ENCODE results near the gene RSRC1. TPM values are rescaled to one million over a fixed set of nuclear protein-coding genes. Genes with fewer than 3 reads are reported as not detected.

RSRC1 gene
- total and polyA plus RNA-seq, 4 experiments from 2014 or later, result 23.4 to 35.7 (median 33.7) TPM

- no peak overlapping the region for H3K27ac ChIP-seq (ENCODE audit: low read depth, low read length)
- Mint-ChIP-seq H3K27ac (no peak overlapping the region), H3K27me3 (no peaks in the 10 kb centered on the region), H3K36me3 (peaks cover 7 to 12% of the 10 kb centered on the region in 2 donors), H3K9me3 (peaks cover 0 to 5% (median 0%) of the 10 kb centered on the region in 8 donors), H3K4me3 (no peak overlapping the region), H3K4me1 (no peaks in the 10 kb centered on the region)
- H3K36me3 ChIP-seq (ENCODE audit: insufficient read depth, low read length), result no peaks in the 10 kb centered on the region
- H3K27me3 ChIP-seq (ENCODE audit: insufficient read depth, low read length), result no peaks in the 10 kb centered on the region
- no peak for DNase-seq
- ChIA-PET POLR2A (ENCODE audit: partially characterized antibody) (no interaction called here), CTCF (ENCODE audit: partially characterized antibody) (no interaction called here)
- intact Hi-C loops (cut with micrococcal nuclease), result no loop called here
- no peaks in the 10 kb centered on the region for H3K9me3 ChIP-seq (ENCODE audit: control insufficient read depth in 1 of 2, low read length in 2 of 2)
- no peaks in the 10 kb centered on the region for H3K4me1 ChIP-seq (ENCODE audit: insufficient read depth, low read length)
- H3K4me3 ChIP-seq (ENCODE audit: low read length in 2 of 2), result no peak overlapping the region
These were observed 361.2 kb downstream of the RSRC1 start for GRCh38 chr3:158470944-158471638.

GRCh38 chr3:158471639-158472294 lies 361.9 kb downstream of the RSRC1 start:
- Histone ChIP-seq H3K9me3 (ENCODE audit: control insufficient read depth in 1 of 2, low read length in 2 of 2) (no peaks in the 10 kb centered on the region), H3K4me3 (ENCODE audit: low read length in 2 of 2) (no peak overlapping the region), H3K36me3 (ENCODE audit: insufficient read depth, low read length) (no peaks in the 10 kb centered on the region), H3K27me3 (ENCODE audit: insufficient read depth, low read length) (no peaks in the 10 kb centered on the region), H3K4me1 (ENCODE audit: insufficient read depth, low read length) (no peaks in the 10 kb centered on the region), H3K27ac (ENCODE audit: low read depth, low read length) (no peak overlapping the region)
- H3K9me3 Mint-ChIP-seq, result peaks cover 0 to 5% (median 0%) of the 10 kb centered on the region in 8 donors
- no peak overlapping the region for H3K4me3 Mint-ChIP-seq
- H3K36me3 Mint-ChIP-seq, result peaks cover 7 to 12% of the 10 kb centered on the region in 2 donors
- H3K27ac Mint-ChIP-seq, result no peak overlapping the region
- no peak for DNase-seq
- H3K4me1 Mint-ChIP-seq, result no peaks in the 10 kb centered on the region
- ChIA-PET CTCF (ENCODE audit: partially characterized antibody) (no interaction called here), POLR2A (ENCODE audit: partially characterized antibody) (no interaction called here)
- no peaks in the 10 kb centered on the region for H3K27me3 Mint-ChIP-seq
- intact Hi-C loops (cut with micrococcal nuclease), result no loop called here

GRCh38 chr3:158479051-158479450 lies 369.2 kb downstream of the RSRC1 start:
- Histone ChIP-seq H3K9me3 (ENCODE audit: control insufficient read depth in 1 of 2, low read length in 2 of 2) (no peaks in the 10 kb centered on the region), H3K27me3 (ENCODE audit: insufficient read depth, low read length) (no peaks in the 10 kb centered on the region), H3K4me3 (ENCODE audit: low read length in 2 of 2) (no peak overlapping the region), H3K4me1 (ENCODE audit: insufficient read depth, low read length) (no peaks in the 10 kb centered on the region), H3K36me3 (ENCODE audit: insufficient read depth, low read length) (no peaks in the 10 kb centered on the region), H3K27ac (ENCODE audit: low read depth, low read length) (no peak overlapping the region)
- Mint-ChIP-seq H3K27me3 (no peaks in the 10 kb centered on the region), H3K4me3 (no peak overlapping the region), H3K27ac (no peak overlapping the region), H3K9me3 (no peaks in the 10 kb centered on the region), H3K4me1 (no peaks in the 10 kb centered on the region), H3K36me3 (peaks cover 0 to 4% of the 10 kb centered on the region in 2 donors)
- no peak for DNase-seq
- POLR2A ChIA-PET (ENCODE audit: partially characterized antibody), result no interaction called here
- CTCF ChIA-PET (ENCODE audit: partially characterized antibody), result no interaction called here
- intact Hi-C loops (cut with micrococcal nuclease), result no loop called here

- no peaks in the 10 kb centered on the region for H3K27me3 ChIP-seq (ENCODE audit: insufficient read depth, low read length)
- intact Hi-C loops (cut with micrococcal nuclease), result no loop called here
- no peak overlapping the region for H3K27ac Mint-ChIP-seq
- DNase-seq, result no peak
- POLR2A ChIA-PET (ENCODE audit: partially characterized antibody), result no interaction called here
- CTCF ChIA-PET (ENCODE audit: partially characterized antibody), result no interaction called here
- H3K4me3 Mint-ChIP-seq, result no peak overlapping the region
- no peaks in the 10 kb centered on the region for H3K9me3 Mint-ChIP-seq
- H3K27me3 Mint-ChIP-seq, result no peaks in the 10 kb centered on the region
- no peaks in the 10 kb centered on the region for H3K4me1 ChIP-seq (ENCODE audit: insufficient read depth, low read length)
- H3K9me3 ChIP-seq (ENCODE audit: control insufficient read depth in 1 of 2, low read length in 2 of 2), result no peaks in the 10 kb centered on the region
- H3K36me3 Mint-ChIP-seq, result no peaks in the 10 kb centered on the region
- no peak overlapping the region for H3K27ac ChIP-seq (ENCODE audit: low read depth, low read length)
- no peak overlapping the region for H3K4me3 ChIP-seq (ENCODE audit: low read length in 2 of 2)
- H3K36me3 ChIP-seq (ENCODE audit: insufficient read depth, low read length), result no peaks in the 10 kb centered on the region
- H3K4me1 Mint-ChIP-seq, result peaks cover 0 to 3% (median 0%) of the 10 kb centered on the region in 4 donors
These were observed 373.9 kb downstream of the RSRC1 start for GRCh38 chr3:158483701-158484235.

- H3K4me1 ChIP-seq (ENCODE audit: insufficient read depth, low read length), result no peaks in the 10 kb centered on the region
- intact Hi-C loops (cut with micrococcal nuclease), result no loop called here
These were observed 376.3 kb downstream of the RSRC1 start for GRCh38 chr3:158486200-158486599.

GRCh38 chr3:158488670-158489069 lies 378.8 kb downstream of the RSRC1 start:
- H3K27me3 Mint-ChIP-seq, result no peaks in the 10 kb centered on the region
- no peaks in the 10 kb centered on the region for H3K4me1 ChIP-seq (ENCODE audit: insufficient read depth, low read length)
- H3K36me3 ChIP-seq (ENCODE audit: insufficient read depth, low read length), result no peaks in the 10 kb centered on the region
- H3K27ac Mint-ChIP-seq, result no peak overlapping the region
- ChIA-PET POLR2A (ENCODE audit: partially characterized antibody) (no interaction called here), CTCF (ENCODE audit: partially characterized antibody) (no interaction called here)
- no peak overlapping the region for H3K27ac ChIP-seq (ENCODE audit: low read depth, low read length)
- intact Hi-C loops (cut with micrococcal nuclease), result no loop called here
- no peak overlapping the region for H3K4me3 Mint-ChIP-seq
- no peaks in the 10 kb centered on the region for H3K27me3 ChIP-seq (ENCODE audit: insufficient read depth, low read length)
- no peak overlapping the region for H3K4me3 ChIP-seq (ENCODE audit: low read length in 2 of 2)
- H3K9me3 Mint-ChIP-seq, result no peaks in the 10 kb centered on the region
- no peaks in the 10 kb centered on the region for H3K9me3 ChIP-seq (ENCODE audit: control insufficient read depth in 1 of 2, low read length in 2 of 2)
- peaks cover 0 to 3% (median under 1%) of the 10 kb centered on the region in 4 donors for H3K4me1 Mint-ChIP-seq
- DNase-seq, result no peak
- H3K36me3 Mint-ChIP-seq, result peaks cover 0 to 9% of the 10 kb centered on the region in 2 donors

More at GRCh38 chr3:158486200-158486599, 376.3 kb downstream of the RSRC1 start:
- no peak for DNase-seq
- H3K4me1 Mint-ChIP-seq, result peaks cover 0 to 3% (median under 1%) of the 10 kb centered on the region in 4 donors
- H3K27ac Mint-ChIP-seq, result no peak overlapping the region
- Histone ChIP-seq H3K9me3 (ENCODE audit: control insufficient read depth in 1 of 2, low read length in 2 of 2) (no peaks in the 10 kb centered on the region), H3K27me3 (ENCODE audit: insufficient read depth, low read length) (no peaks in the 10 kb centered on the region), H3K36me3 (ENCODE audit: insufficient read depth, low read length) (no peaks in the 10 kb centered on the region), H3K27ac (ENCODE audit: low read depth, low read length) (no peak overlapping the region), H3K4me3 (ENCODE audit: low read length in 2 of 2) (no peak overlapping the region)
- H3K4me3 Mint-ChIP-seq, result no peak overlapping the region
- no peaks in the 10 kb centered on the region for H3K27me3 Mint-ChIP-seq
- POLR2A ChIA-PET (ENCODE audit: partially characterized antibody), result no interaction called here
- CTCF ChIA-PET (ENCODE audit: partially characterized antibody), result interaction anchor here (1.5 kb wide), 1 partner anchor 9 kb away, joined by 4 read pairs; no protein-coding TSS in a partner anchor
- H3K36me3 Mint-ChIP-seq, result no peaks in the 10 kb centered on the region
- no peaks in the 10 kb centered on the region for H3K9me3 Mint-ChIP-seq

- Mint-ChIP-seq H3K36me3 (peaks cover 0 to 9% of the 10 kb centered on the region in 2 donors), H3K4me3 (no peak overlapping the region), H3K27me3 (no peaks in the 10 kb centered on the region), H3K27ac (no peak overlapping the region), H3K9me3 (no peaks in the 10 kb centered on the region), H3K4me1 (peaks cover 0 to 3% (median under 1%) of the 10 kb centered on the region in 4 donors)
- ChIA-PET CTCF (ENCODE audit: partially characterized antibody) (no interaction called here), POLR2A (ENCODE audit: partially characterized antibody) (no interaction called here)
- Histone ChIP-seq H3K4me1 (ENCODE audit: insufficient read depth, low read length) (no peaks in the 10 kb centered on the region), H3K36me3 (ENCODE audit: insufficient read depth, low read length) (no peaks in the 10 kb centered on the region), H3K4me3 (ENCODE audit: low read length in 2 of 2) (no peak overlapping the region), H3K27me3 (ENCODE audit: insufficient read depth, low read length) (no peaks in the 10 kb centered on the region), H3K27ac (ENCODE audit: low read depth, low read length) (no peak overlapping the region), H3K9me3 (ENCODE audit: control insufficient read depth in 1 of 2, low read length in 2 of 2) (no peaks in the 10 kb centered on the region)
- intact Hi-C loops (cut with micrococcal nuclease), result no loop called here
- DNase-seq, result no peak
These were observed 379.3 kb downstream of the RSRC1 start for GRCh38 chr3:158489181-158489580.

Data from CD4-positive, alpha-beta memory T cell (primary cell).